H1 (cell line): ENCODE measurements around the gene KPNA1. TPM values are rescaled to one million over a fixed set of nuclear protein-coding genes. Genes with fewer than 3 reads are reported as not detected.

ENCODE experiments used
- CTCF ChIA-PET: fragments of 300-600 bp; sonication (Branson Sonifier 250); formaldehyde crosslinking; loops from one replicate; lab custom pipeline; 2021; ENCODE audit not compliant: partially characterized antibody; lab: Charles Lee
- POLR2A ChIA-PET: fragments of 300-600 bp; sonication (Branson Sonifier 250); formaldehyde crosslinking; loops from one replicate; lab custom pipeline; 2021; ENCODE audit warnings: inconsistent platforms; ENCODE audit not compliant: partially characterized antibody; lab: Charles Lee
- DNase-seq, 2 experiments: peaks; one replicate each; pipeline versions ENCODE4 v3.0.0 to v3.0.0-alpha.2; 2010 to 2022; ENCODE audit warnings: low spot score in 2 of 2, low read depth in 1 of 2, mixed read lengths in 1 of 2
- FAIRE-seq: peaks from 2 replicates; lab custom pipeline; 2011; peaks lifted over from hg19 to GRCh38; lab: Jason Lieb, UNC
- H2AFZ ChIP-seq: 2 replicates; pipeline ENCODE4 v1.8.1; 2012; ENCODE audit warnings: low read length, inconsistent platforms
- H2AK5ac ChIP-seq: 2 replicates; pipeline ENCODE4 v1.6.1; 2013; ENCODE audit warnings: low read depth, low read length
- H2BK120ac ChIP-seq: replicated peaks from 2 replicates; pipeline ENCODE3; 2013; ENCODE audit warnings: low read depth, low read length, inconsistent platforms
- H2BK12ac ChIP-seq: 2 replicates; pipeline ENCODE4 v1.6.1; 2013; ENCODE audit warnings: low read depth, low read length
- H2BK15ac ChIP-seq: 2 replicates; pipeline ENCODE4 v1.6.1; 2013; ENCODE audit warnings: low read length
- H2BK20ac ChIP-seq: 2 replicates; pipeline ENCODE4 v1.6.1; 2013; ENCODE audit warnings: low read length
- H2BK5ac ChIP-seq: 2 replicates; pipeline ENCODE4 v1.6.1; 2013; ENCODE audit warnings: low read depth, low read length
- H3K14ac ChIP-seq: 2 replicates; pipeline ENCODE4 v1.6.1; 2013; ENCODE audit warnings: inconsistent platforms; ENCODE audit not compliant: insufficient read length
- H3K18ac ChIP-seq: 2 replicates; pipeline ENCODE4 v1.6.1; 2013; ENCODE audit warnings: low read length; ENCODE audit errors: extremely low read depth
- H3K23ac ChIP-seq: 2 replicates; pipeline ENCODE4 v1.6.1; 2013; ENCODE audit warnings: inconsistent platforms; ENCODE audit not compliant: insufficient read length
- H3K23me2 ChIP-seq: 2 replicates; pipeline ENCODE4 v1.6.1; 2013; ENCODE audit warnings: low read depth, low read length
- H3K27ac ChIP-seq: 2 replicates; pipeline ENCODE4 v1.6.1; 2011; ENCODE audit warnings: low read depth, low read length, inconsistent platforms
- H3K27me3 ChIP-seq, 4 experiments: replicated peaks in 1 of 4; 1 replicate in 1 of 4; 2 replicates in 3 of 4; pipeline versions ENCODE4 v1.6.1 to v1.8.1; 2011 to 2013; ENCODE audit warnings: low read length in 3 of 4, mild to moderate bottlenecking in 3 of 4, inconsistent platforms in 2 of 4, mixed read lengths in 2 of 4, moderate library complexity in 1 of 4; ENCODE audit not compliant: control insufficient read depth in 3 of 4, insufficient read depth in 3 of 4; ENCODE audit errors: extremely low read depth in 1 of 4
- H3K36me3 ChIP-seq, 4 experiments: 2 replicates each; pipeline versions ENCODE4 v1.6.1 to v1.8.1; 2011 to 2013; ENCODE audit warnings: mild to moderate bottlenecking in 4 of 4, low read length in 3 of 4, moderate library complexity in 2 of 4, control low read depth in 1 of 4, inconsistent platforms in 1 of 4; ENCODE audit not compliant: insufficient read depth in 4 of 4, control insufficient read depth in 2 of 4
- H3K4ac ChIP-seq: replicated peaks from 2 replicates; pipeline ENCODE3; 2013; ENCODE audit warnings: low read length, low read depth, mixed read lengths, inconsistent platforms; ENCODE audit not compliant: insufficient read length
- H3K4me1 ChIP-seq, 4 experiments: replicated peaks in 1 of 4; 1 replicate in 1 of 4; 2 replicates in 3 of 4; pipeline versions ENCODE4 v1.6.1 to v1.8.1; 2011 to 2013; ENCODE audit warnings: low read length in 3 of 4, inconsistent platforms in 2 of 4, mixed read lengths in 1 of 4; ENCODE audit not compliant: insufficient read depth in 4 of 4, control insufficient read depth in 3 of 4
- H3K4me2 ChIP-seq, 2 experiments: 2 replicates each; pipeline versions ENCODE4 v1.6.1 to v1.8.1; 2011 to 2013; ENCODE audit warnings: low read depth in 2 of 2, low read length in 2 of 2, control low read depth in 1 of 2, inconsistent platforms in 1 of 2, mild to moderate bottlenecking in 1 of 2; ENCODE audit not compliant: insufficient read depth in 1 of 2
- H3K4me3 ChIP-seq, 4 experiments: fragments of 200-600, 300-600 bp in 1 of 4; sonication (generic), shearing (Covaris generic), sonication (Bioruptor Twin) in 1 of 4; 2 replicates each; pipeline versions ENCODE4 v1.5.1 to v1.8.1; 2011 to 2016; ENCODE audit warnings: low read length in 4 of 4, low read depth in 3 of 4, control low read depth in 2 of 4, inconsistent platforms in 2 of 4, mild to moderate bottlenecking in 2 of 4, mixed read lengths in 1 of 4, moderate library complexity in 1 of 4; ENCODE audit not compliant: insufficient read depth in 2 of 4; ENCODE audit errors: extremely low read depth in 1 of 4
- H3K56ac ChIP-seq: replicated peaks from 2 replicates; pipeline ENCODE3; 2013; ENCODE audit warnings: low read depth, mild to moderate bottlenecking, mixed read lengths, low read length, inconsistent platforms; ENCODE audit not compliant: insufficient read length
- H3K79me1 ChIP-seq: 2 replicates; pipeline ENCODE4 v1.6.1; 2013; ENCODE audit warnings: low read depth, low read length, control low read depth
- H3K79me2 ChIP-seq, 2 experiments: 2 replicates each; pipeline versions ENCODE4 v1.6.1 to v1.8.1; 2012 to 2013; ENCODE audit warnings: low read length in 2 of 2, mild to moderate bottlenecking in 2 of 2, inconsistent platforms in 1 of 2; ENCODE audit not compliant: insufficient read depth in 2 of 2, control insufficient read depth in 1 of 2
- H3K9ac ChIP-seq, 4 experiments: replicated peaks in 1 of 4; 1 replicate in 1 of 4; 2 replicates in 3 of 4; pipeline versions ENCODE4 v1.6.1 to v1.8.1; 2011 to 2013; ENCODE audit warnings: low read depth in 3 of 4, low read length in 3 of 4, control low read depth in 2 of 4, mild to moderate bottlenecking in 2 of 4, moderate library complexity in 2 of 4, inconsistent platforms in 1 of 4; ENCODE audit errors: extremely low read depth in 1 of 4
- H3K9me3 ChIP-seq, 2 experiments: 2 replicates each; pipeline versions ENCODE4 v1.6.1 to v1.8.1; 2012 to 2013; ENCODE audit warnings: mild to moderate bottlenecking in 2 of 2, moderate library complexity in 2 of 2, control low read depth in 1 of 2, inconsistent platforms in 1 of 2, low read depth in 1 of 2, low read length in 1 of 2, mixed read lengths in 1 of 2; ENCODE audit not compliant: insufficient read depth in 2 of 2
- H4K20me1 ChIP-seq, 2 experiments: replicated peaks in 1 of 2; 2 replicates each; pipeline versions ENCODE3 to v1.8.1; 2011 to 2013; ENCODE audit warnings: inconsistent platforms in 2 of 2, low read length in 2 of 2, mild to moderate bottlenecking in 1 of 2; ENCODE audit not compliant: insufficient read depth in 2 of 2, control insufficient read depth in 1 of 2
- H4K5ac ChIP-seq: 2 replicates; pipeline ENCODE4 v1.6.1; 2013; ENCODE audit warnings: low read length, low read depth, mixed read lengths, inconsistent platforms; ENCODE audit not compliant: insufficient read length
- H4K8ac ChIP-seq: 2 replicates; pipeline ENCODE4 v1.8.0; 2013; ENCODE audit warnings: mild to moderate bottlenecking, moderate library complexity, low read length, inconsistent platforms; ENCODE audit not compliant: insufficient read depth; ENCODE audit errors: extremely low read depth
- H4K91ac ChIP-seq: replicated peaks from 2 replicates; pipeline ENCODE3; 2013; ENCODE audit warnings: low read length, mixed read lengths, inconsistent platforms; ENCODE audit not compliant: insufficient read length
- CREB1 ChIP-seq: IDR thresholded peaks from 2 replicates; pipeline ENCODE4 v1.6.1; 2012; ENCODE audit warnings: inconsistent platforms
- KDM1A ChIP-seq: fragments of 200-600, 300-600 bp; sonication (generic); IDR thresholded peaks from 2 replicates; pipeline ENCODE4 v1.7.1; 2016; ENCODE audit warnings: mild to moderate bottlenecking, low read length, borderline replicate concordance
- POLR2A ChIP-seq, 2 experiments: IDR thresholded peaks; 1 replicate in 1 of 2; 2 replicates in 1 of 2; pipeline ENCODE4 v1.6.1; 2011; ENCODE audit warnings: low read depth in 2 of 2, low read length in 2 of 2, mild to moderate bottlenecking in 2 of 2; ENCODE audit errors: control extremely low read depth in 1 of 2
- TAF1 ChIP-seq: IDR thresholded peaks from 2 replicates; pipeline ENCODE4 v1.6.1; 2011; ENCODE audit warnings: mild to moderate bottlenecking, low read depth, low read length
- TEAD4 ChIP-seq: IDR thresholded peaks from 2 replicates; pipeline ENCODE4 v1.6.1; 2012; ENCODE audit warnings: low read depth, low read length, inconsistent platforms, mixed read lengths
- YY1 ChIP-seq: IDR thresholded peaks from 2 replicates; pipeline ENCODE4 v1.6.1; 2011; ENCODE audit warnings: low read depth, mild to moderate bottlenecking, low read length
- WGBS, 2 experiments: shearing (Covaris generic) in 1 of 2; methylation state at CpG; one replicate each; pipeline versions ENCODE4 v1.1.6 to v1.1.7; 2013 to 2015; ENCODE audit warnings: low lambda C conversion rate in 2 of 2, mixed read lengths in 2 of 2, inconsistent platforms in 1 of 2, low coverage in 1 of 2, missing lambda C conversion rate in 1 of 2; ENCODE audit not compliant: insufficient replicate concordance in 2 of 2, insufficient coverage in 1 of 2, insufficient read length in 1 of 2; ENCODE audit errors: extremely low coverage in 1 of 2, missing lambda C conversion rate in 1 of 2; 5-methylcytosine and 5-hydroxymethylcytosine counted together
- polyA plus RNA-seq, 7 experiments: library from polyadenylated mRNA; depleted of rRNA in 3 of 7; stranded (reverse) in 5 of 7; unstranded in 2 of 7; fragments of >200 nt in 5 of 7; fragments of 200-250 nt in 2 of 7; gene quantifications; 1 replicate in 5 of 7; 2 replicates in 1 of 7; 4 replicates in 1 of 7; pipeline versions ENCODE4 v1.2.1 to v1.2.3, GENCODE V29; 2011 to 2013; ENCODE audit warnings: missing spikeins in 2 of 7, mixed read lengths in 2 of 7
- total RNA-seq: library from RNA; stranded (reverse); fragmentation: NEBNext Ultra II Directional; extraction: Animal tissue kit (Norgen Biotek cat#: 25700); gene quantifications from 2 replicates; pipeline ENCODE4 v1.2.1, GENCODE V29; 2021

Gene KPNA1
- total and polyA plus RNA-seq, 2 of the 8 experiments (the other 6 are each of a cell fraction or from before 2014, with no cell fraction given): 14.8 to 63.0 TPM

DNA sequence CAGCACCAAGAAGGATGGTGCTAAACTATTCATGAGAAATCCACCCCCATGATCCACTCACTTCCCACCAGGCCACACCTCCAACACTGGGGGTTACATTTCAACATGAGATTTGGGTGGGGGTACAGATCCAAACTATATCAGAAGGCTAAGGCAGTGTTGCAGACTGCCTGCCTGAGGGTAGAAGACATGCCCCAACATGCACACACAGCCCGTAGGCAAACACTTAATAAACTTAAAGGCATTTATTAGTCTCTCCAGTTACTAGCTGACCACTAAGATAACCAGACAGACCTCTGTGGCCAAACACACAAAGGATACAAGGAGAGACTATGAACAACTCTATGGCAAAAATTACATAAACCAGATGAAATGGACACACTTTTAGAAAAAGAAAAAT lies 120.6 kb downstream of the KPNA1 start:
- peak overlapping the region; percentile 77; the same call in 1 of the 2 replicates for H2BK5ac ChIP-seq
- TF ChIP-seq YY1: no peak
- TF ChIP-seq CREB1: no peak
- no peak for TF ChIP-seq KDM1A
- no peak for TF ChIP-seq POLR2A (IDR thresholded peaks at IDR 0.05; ENCODE audit: control extremely low read depth in 1 of 2, low read depth in 2 of 2, low read length in 2 of 2)
- no peak for TF ChIP-seq TAF1
- TF ChIP-seq TEAD4: no peak
- H2BK12ac ChIP-seq: no peak overlapping the region; the same call in 1 of the 2 replicates
- no peak overlapping the region for H3K56ac ChIP-seq
- H4K5ac ChIP-seq: no peak overlapping the region
- H3K9me3 ChIP-seq: no peaks in the 10 kb centered on the region
- no peak overlapping the region for H3K27ac ChIP-seq
- no peaks in the 10 kb centered on the region for H3K23me2 ChIP-seq
- H3K4me2 ChIP-seq: no peak overlapping the region
- no peak overlapping the region for H4K91ac ChIP-seq
- peaks cover 0 to 2% of the 10 kb centered on the region in 2 experiments for H4K20me1 ChIP-seq
- H3K4me3 ChIP-seq: no peak overlapping the region
- H3K4me1 ChIP-seq: no peaks in the 10 kb centered on the region
- H3K79me1 ChIP-seq: peaks cover 2% of the 10 kb centered on the region; the same call in 1 of the 2 replicates
- H2AFZ ChIP-seq: no peak overlapping the region
- H4K8ac ChIP-seq: no peak overlapping the region
- no peak overlapping the region for H3K23ac ChIP-seq
- H3K18ac ChIP-seq: no peak overlapping the region
- DNase-seq: no peak
- no peak overlapping the region; a peak in 1 of 7 replicates for H3K9ac ChIP-seq
- 91% methylated on average over 1 of the region's 1 CpG; no CpG with 5 or more reads in 1 of the 2 experiments for WGBS, 2 experiments
- no peaks in the 10 kb centered on the region; a peak in 2 of 8 replicates for H3K36me3 ChIP-seq
- no peak overlapping the region for H2BK20ac ChIP-seq
- H2BK120ac ChIP-seq: no peak overlapping the region
- FAIRE-seq: no peak
- ChIA-PET POLR2A (interaction anchor here (1.8 to 2.7 kb wide), 2 partner anchors 11 to 21 kb away, joined by 6 to 16 read pairs; partner anchors contain the start of genes FAM162A, MIX23 and WDR5B), CTCF (interaction anchor here (0.7 to 6.0 kb wide), 9 partner anchors 10 to 380 kb away, joined by 3 to 44 read pairs (median 4); partner anchors contain the start of genes FAM162A and PARP14)
- H2AK5ac ChIP-seq: no peak overlapping the region
- no peak overlapping the region for H3K4ac ChIP-seq
- no peaks in the 10 kb centered on the region for H3K27me3 ChIP-seq
- H2BK15ac ChIP-seq: no peak overlapping the region
- no peak overlapping the region for H3K14ac ChIP-seq
- H3K79me2 ChIP-seq: peaks cover 0 to 2% of the 10 kb centered on the region in 2 experiments; a peak in 1 of 4 replicates
